Measurements from ENCODE around the gene WNT7B. TPM values are rescaled to one million over a fixed set of nuclear protein-coding genes. Genes with fewer than 3 reads are reported as not detected.

Gene WNT7B
- total and polyA plus RNA-seq, 10 of the 15 experiments (the other 5 are each of a cell fraction or from before 2014, with no cell fraction given) = 0.12 TPM; not detected in 9

GRCh38 chr22:45928726-45929368 is 48.1 kb downstream of the WNT7B start:
- no peaks in the 10 kb centered on the region for H3K27me3 ChIP-seq (replicated peaks in 1 of 2; ENCODE audit: control insufficient read depth in 2 of 2, insufficient read depth in 2 of 2, low read length in 1 of 2)
- no peak overlapping the region for H3K4me2 ChIP-seq (ENCODE audit: control insufficient read depth, insufficient read depth)
- RAD21 ChIA-PET (ENCODE audit: unreplicated experiment) = no interaction called here
- in situ Hi-C loops (cut with MboI) (no loop called here), intact Hi-C loops (cut with micrococcal nuclease; ENCODE audit: unreplicated experiment) (no loop called here)
- WGBS (ENCODE audit: insufficient coverage, insufficient replicate concordance, low lambda C conversion rate, missing lambda C conversion rate) = 9% methylated on average over 10 of the region's 10 CpGs
- FAIRE-seq (no peak), ATAC-seq (no peak), DNase-seq (ENCODE audit: low read depth, low spot score) (no peak)
- no peak overlapping the region for H3K27ac ChIP-seq (ENCODE audit: control insufficient read depth, insufficient read depth)
- CTCF ChIA-PET = interaction anchor here (0.5 to 0.7 kb wide), 2 partner anchors 10 to 834 kb away, joined by 3 read pairs; no protein-coding TSS in a partner anchor
- H3K36me3 ChIP-seq (ENCODE audit: control insufficient read depth in 2 of 2, insufficient read depth in 2 of 2, low read length in 1 of 2) = no peaks in the 10 kb centered on the region
- SMC1A ChIA-PET (ENCODE audit: uncharacterized antibody, unreplicated experiment) = no interaction called here
- H3K9ac ChIP-seq (ENCODE audit: control insufficient read depth, insufficient read depth, low read length) = no peak overlapping the region
- BruUV-seq (replicated peaks) = no TSS peak
- no peak overlapping the region for H2AFZ ChIP-seq (ENCODE audit: control insufficient read depth, low read depth, low read length)
- H3K4me3 ChIP-seq = no peak overlapping the region
- H3K79me2 ChIP-seq (ENCODE audit: control insufficient read depth, insufficient read depth, low read length) = no peaks in the 10 kb centered on the region
- H4K20me1 ChIP-seq (ENCODE audit: control insufficient read depth, insufficient read depth) = no peaks in the 10 kb centered on the region
- POLR2A ChIA-PET = no interaction called here
- H3K9me3 ChIP-seq (replicated peaks; ENCODE audit: control insufficient read depth, insufficient read depth, low read length) = no peaks in the 10 kb centered on the region
- no peaks in the 10 kb centered on the region for H3K4me1 ChIP-seq (ENCODE audit: control insufficient read depth, insufficient read depth, low read length)
- TF ChIP-seq EZH2 (IDR thresholded peaks at IDR 0.05; ENCODE audit: borderline replicate concordance, control insufficient read depth, low read depth, low read length) (no peak), TCF12 (IDR thresholded peaks at IDR 0.05; ENCODE audit: low read depth, low read length) (no peak), CHD1 (IDR thresholded peaks at IDR 0.05; ENCODE audit: low read depth, low read length) (no peak), YY1 (IDR thresholded peaks at IDR 0.05; ENCODE audit: low read depth, low read length) (no peak), JUND (IDR thresholded peaks at IDR 0.05; ENCODE audit: low read depth, low read length) (no peak), KLF5 (IDR thresholded peaks at IDR 0.05; ENCODE audit: partially characterized antibody) (no peak), CHD2 (IDR thresholded peaks at IDR 0.05; ENCODE audit: borderline replicate concordance, low read depth, low read length) (no peak), BCL11A (IDR thresholded peaks at IDR 0.05; ENCODE audit: low read depth, low read length) (no peak), BACH1 (IDR thresholded peaks at IDR 0.05; ENCODE audit: borderline replicate concordance) (no peak), NFIC (IDR thresholded peaks at IDR 0.05; ENCODE audit: low read depth, low read length) (no peak), EGR1 (IDR thresholded peaks at IDR 0.05; ENCODE audit: borderline replicate concordance in 1 of 2, low read depth in 2 of 2, low read length in 2 of 2) (no peak), MYC (IDR thresholded peaks at IDR 0.05; ENCODE audit: insufficient read depth, insufficient read length, insufficient replicate concordance, low read length, severe bottlenecking) (no peak)
- TF ChIP-seq, protein P1, sequence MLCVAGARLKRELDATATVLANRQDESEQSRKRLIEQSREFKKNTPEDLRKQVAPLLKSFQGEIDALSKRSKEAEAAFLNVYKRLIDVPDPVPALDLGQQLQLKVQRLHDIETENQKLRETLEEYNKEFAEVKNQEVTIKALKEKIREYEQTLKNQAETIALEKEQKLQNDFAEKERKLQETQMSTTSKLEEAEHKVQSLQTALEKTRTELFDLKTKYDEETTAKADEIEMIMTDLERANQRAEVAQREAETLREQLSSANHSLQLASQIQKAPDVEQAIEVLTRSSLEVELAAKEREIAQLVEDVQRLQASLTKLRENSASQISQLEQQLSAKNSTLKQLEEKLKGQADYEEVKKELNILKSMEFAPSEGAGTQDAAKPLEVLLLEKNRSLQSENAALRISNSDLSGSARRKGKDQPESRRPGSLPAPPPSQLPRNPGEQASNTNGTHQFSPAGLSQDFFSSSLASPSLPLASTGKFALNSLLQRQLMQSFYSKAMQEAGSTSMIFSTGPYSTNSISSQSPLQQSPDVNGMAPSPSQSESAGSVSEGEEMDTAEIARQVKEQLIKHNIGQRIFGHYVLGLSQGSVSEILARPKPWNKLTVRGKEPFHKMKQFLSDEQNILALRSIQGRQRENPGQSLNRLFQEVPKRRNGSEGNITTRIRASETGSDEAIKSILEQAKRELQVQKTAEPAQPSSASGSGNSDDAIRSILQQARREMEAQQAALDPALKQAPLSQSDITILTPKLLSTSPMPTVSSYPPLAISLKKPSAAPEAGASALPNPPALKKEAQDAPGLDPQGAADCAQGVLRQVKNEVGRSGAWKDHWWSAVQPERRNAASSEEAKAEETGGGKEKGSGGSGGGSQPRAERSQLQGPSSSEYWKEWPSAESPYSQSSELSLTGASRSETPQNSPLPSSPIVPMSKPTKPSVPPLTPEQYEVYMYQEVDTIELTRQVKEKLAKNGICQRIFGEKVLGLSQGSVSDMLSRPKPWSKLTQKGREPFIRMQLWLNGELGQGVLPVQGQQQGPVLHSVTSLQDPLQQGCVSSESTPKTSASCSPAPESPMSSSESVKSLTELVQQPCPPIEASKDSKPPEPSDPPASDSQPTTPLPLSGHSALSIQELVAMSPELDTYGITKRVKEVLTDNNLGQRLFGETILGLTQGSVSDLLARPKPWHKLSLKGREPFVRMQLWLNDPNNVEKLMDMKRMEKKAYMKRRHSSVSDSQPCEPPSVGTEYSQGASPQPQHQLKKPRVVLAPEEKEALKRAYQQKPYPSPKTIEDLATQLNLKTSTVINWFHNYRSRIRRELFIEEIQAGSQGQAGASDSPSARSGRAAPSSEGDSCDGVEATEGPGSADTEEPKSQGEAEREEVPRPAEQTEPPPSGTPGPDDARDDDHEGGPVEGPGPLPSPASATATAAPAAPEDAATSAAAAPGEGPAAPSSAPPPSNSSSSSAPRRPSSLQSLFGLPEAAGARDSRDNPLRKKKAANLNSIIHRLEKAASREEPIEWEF (IDR thresholded peaks at IDR 0.05; ENCODE audit: insufficient replicate concordance, low read depth, low read length) = no peak
- TF ChIP-seq, protein P2, sequence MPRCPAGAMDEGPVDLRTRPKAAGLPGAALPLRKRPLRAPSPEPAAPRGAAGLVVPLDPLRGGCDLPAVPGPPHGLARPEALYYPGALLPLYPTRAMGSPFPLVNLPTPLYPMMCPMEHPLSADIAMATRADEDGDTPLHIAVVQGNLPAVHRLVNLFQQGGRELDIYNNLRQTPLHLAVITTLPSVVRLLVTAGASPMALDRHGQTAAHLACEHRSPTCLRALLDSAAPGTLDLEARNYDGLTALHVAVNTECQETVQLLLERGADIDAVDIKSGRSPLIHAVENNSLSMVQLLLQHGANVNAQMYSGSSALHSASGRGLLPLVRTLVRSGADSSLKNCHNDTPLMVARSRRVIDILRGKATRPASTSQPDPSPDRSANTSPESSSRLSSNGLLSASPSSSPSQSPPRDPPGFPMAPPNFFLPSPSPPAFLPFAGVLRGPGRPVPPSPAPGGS (IDR thresholded peaks at IDR 0.05; ENCODE audit: borderline replicate concordance, insufficient read depth, low read depth, low read length, poor library complexity, severe bottlenecking) = no peak
